ENCODE results near the gene HAGH.

HAGH gene

GRCh38 chr16:1773703-1774447 is 52.8 kb downstream of the HAGH start:
- DNase-seq (ENCODE audit: low read depth): no peak

DNA sequence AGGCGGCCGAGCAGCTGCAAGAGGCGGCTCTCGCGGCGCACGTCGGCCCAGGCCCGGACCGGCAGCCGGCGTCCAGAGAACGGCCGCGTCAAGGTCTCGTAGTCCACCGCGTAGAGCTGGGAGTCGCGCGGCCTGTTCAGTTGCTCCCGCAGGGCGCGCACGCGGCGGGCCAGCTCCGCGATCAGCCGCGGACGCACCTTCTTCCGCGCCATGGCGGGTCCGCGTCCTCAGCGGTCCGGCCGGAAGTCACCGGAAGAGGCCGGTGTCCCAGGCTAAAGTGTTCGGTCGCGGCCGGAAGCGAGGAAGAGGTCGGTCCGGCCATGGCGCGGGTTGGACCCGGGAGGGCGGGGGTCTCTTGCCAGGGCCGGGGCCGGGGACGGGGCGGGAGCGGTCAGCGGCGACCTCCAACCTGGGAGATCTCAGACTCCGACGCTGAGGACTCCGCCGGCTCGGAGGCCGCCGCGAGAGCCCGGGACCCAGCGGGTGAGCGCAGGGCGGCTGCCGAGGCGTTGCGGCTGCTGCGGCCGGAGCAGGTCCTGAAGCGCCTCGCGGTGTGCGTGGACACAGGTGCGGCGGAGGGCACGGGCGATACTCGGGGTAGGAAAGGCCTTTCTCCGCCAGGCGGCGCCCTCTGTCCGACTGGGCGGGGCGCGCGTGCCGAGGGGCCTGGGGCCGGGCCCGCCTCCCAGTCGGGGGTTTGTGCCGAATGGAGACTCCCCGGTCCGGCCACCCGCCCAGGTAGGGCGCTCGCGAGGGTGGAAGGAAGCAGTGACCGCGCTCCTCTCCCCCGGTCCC is 53.5 kb downstream of the HAGH start, which contains the start of gene MRPS34:
MRPS34 (minus strand) TSS at position 227 of the 795 bp plus-strand sequence; CDS start at position 212, 15 bp downstream.
- peak; percentile 60 for DNase-seq (ENCODE audit: low read depth)

DNA sequence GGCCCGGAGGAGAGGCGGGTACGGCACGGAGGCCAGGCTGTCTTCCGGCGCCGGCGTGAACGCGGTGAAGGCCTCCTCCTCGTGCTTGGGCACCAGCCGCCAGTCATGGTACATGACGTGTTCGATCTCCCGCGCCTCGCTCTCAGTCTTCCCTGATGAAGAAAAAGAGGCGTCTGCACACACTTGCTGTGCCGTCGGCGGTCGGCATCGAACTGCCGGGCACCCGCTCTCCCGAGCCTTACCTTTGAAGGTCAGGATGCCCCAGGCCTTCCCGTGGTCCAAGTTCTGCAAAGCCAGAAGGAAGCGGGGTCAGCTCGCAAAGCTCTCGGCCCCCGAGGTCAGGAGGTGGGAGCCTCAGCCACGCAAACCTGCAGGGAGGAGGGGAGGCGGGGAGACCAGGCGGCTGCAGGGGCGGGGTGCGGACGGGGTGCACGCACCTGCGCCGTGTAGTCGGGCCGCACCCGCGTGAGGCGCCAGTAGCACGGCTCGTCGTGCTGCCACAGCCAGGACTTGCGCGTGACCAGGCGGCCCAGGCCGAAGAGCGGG is 54.2 kb downstream of the HAGH start, which contains the start of gene EME2:
EME2 (plus strand) TSS at position 449 of the 546 bp plus-strand sequence. CDS start 418 bp downstream, outside the sequence.
- peak; percentile 41 for DNase-seq (ENCODE audit: low read depth)

DNA sequence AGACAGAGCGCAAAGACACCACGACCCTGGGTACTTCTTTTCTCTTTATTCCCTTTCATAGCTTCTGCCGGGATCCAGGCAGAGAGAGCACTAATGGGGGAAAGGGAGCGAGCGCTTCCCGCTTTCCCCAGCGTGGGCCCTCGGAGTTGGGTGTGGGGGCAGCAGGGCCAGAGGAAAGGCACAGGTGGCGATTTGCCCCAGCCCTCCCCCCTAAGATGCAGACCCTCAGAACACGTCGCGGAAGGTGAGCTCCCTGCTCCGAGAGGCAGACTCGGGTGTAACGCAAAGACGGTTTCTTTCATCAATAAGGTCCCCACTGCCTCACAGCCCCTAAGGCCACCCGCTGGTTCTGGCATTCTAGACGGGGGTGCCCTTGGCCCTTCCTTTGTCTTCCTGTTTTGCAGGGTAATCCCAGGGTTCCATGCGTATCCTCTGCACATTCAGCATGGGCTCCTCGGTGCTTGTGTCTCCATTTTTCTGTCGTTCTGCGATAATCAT is 54.7 kb downstream of the HAGH start:
- DNase-seq (ENCODE audit: low read depth): no peak

- peak; percentile 42 for DNase-seq (ENCODE audit: low read depth)
Measured at GRCh38 chr16:1771188-1771863, 55.3 kb downstream of the HAGH start, which contains the start of gene NME3. Gene NME3, minus strand, starts transcription at chr16:1771543. Its CDS starts 9 bp downstream, at chr16:1771534.

GRCh38 chr16:1770328-1771187 is 56.1 kb downstream of the HAGH start:
- peak; percentile 19 for DNase-seq (ENCODE audit: low read depth)

GRCh38 chr16:1769402-1770300 is 57.0 kb downstream of the HAGH start:
- DNase-seq (ENCODE audit: low read depth): no peak

DNA sequence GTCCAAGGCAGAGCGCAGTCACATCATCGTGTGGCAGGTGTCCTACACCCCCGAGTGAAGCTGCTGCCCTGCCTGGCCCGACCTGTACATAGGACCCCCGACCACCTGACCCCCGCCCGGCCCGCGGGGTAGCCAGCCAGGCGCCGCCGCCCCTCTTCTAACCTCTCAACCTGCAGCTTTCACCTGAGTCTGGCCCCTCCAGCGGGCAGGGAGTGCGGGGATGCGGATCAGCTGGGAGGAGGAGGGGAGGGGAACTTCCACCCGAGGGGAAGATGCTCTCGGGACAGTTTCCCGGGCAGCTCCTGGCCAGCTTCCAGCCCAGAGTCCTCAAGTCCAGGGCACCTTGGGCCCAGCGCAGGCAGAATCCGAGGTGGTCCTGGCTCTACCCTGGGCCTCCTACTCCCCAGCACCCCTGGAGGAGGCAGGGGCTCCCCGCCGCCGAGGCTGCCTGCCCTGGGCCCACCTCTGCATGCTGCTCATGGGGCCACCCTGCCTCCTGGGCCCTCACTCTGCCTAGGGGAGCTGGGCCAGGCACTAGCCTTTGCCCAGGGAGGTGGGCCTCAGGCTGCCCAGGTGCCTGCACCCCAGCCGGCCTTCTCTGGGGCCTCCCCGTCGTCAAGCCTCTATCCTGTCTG is 57.7 kb downstream of the HAGH start:
- no peak for DNase-seq (ENCODE audit: low read depth)

DNA sequence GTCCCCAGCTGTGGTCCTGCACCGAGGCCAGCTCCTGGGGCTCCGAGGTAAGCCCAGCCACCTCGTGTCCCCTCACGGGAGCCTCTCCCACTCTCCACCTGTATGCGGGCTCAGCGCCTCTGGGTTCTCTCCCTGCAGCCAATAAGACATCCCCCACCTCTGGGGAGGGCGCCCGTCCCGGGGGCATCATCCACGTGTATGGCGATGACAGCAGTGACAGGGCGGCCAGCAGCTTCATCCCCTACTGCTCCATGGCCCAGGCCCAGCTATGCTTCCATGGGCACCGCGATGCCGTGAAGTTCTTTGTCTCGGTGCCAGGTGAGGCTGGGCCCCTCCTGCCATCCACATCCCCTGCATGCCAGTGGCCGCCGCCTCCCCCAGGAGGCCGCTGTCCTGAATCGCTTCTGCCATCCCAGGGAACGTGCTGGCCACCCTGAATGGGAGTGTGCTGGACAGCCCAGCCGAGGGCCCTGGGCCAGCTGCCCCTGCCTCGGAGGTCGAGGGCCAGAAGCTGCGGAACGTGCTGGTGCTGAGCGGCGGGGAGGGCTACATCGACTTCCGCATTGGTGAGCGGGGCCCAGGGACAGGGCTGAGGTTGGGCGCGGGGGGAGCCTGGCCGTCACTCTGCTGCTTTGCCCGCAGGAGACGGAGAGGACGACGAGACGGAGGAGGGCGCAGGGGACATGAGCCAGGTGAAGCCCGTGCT is 58.4 kb downstream of the HAGH start:
- DNase-seq (ENCODE audit: low read depth): no peak

DNA sequence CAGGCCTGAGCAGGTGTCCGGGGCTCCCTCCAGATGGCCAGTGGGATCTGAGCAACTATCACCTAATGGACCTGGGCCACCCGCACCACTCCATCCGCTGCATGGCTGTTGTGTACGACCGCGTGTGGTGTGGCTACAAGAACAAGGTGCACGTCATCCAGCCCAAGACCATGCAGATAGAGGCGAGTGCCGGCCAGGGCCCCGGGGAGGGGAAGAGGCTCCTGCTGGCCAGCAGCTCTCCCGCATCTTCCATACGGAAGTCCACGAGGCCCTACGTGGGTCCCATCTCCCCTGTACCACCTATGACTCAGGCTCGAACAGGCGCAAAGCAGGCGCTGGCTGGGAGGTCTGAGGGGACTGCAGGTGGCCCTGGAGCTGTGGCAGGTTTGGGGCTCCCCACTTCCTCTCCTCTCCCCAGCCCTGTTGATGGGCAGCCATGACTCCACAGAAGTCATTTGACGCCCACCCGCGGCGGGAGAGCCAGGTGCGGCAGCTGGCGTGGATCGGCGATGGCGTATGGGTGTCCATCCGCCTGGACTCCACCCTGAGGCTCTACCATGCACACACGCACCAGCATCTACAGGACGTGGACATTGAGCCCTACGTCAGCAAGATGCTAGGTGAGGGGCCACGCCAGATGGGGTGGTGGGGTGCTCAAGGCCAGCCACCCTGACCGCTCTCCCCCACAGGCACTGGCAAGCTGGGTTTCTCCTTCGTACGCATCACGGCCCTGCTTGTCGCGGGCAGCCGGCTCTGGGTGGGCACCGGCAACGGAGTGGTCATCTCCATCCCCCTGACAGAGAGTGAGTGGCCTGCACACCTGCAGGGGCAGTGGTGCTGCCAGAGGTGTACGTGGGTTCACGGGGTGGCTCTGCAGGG is 59.3 kb downstream of the HAGH start:
- no peak for DNase-seq (ENCODE audit: low read depth)

DNA sequence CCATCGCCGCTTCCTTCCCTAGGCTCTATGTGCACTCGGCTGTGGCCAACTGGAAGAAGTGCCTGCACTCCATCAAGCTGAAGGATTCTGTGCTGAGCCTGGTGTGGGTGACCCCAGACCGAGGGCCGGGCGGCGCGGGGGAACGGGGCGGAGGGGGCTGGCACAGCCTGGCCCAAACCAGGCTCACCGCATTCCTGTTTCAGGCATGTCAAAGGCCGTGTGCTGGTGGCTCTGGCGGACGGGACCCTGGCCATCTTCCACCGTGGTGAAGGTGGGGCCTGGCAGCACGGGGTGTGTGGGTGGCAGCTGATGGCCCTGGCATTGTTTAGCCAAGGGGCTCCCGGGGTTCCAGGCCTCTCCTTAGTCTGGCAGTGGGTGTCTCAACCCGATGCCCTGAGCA is 59.9 kb downstream of the HAGH start:
- DNase-seq (ENCODE audit: low read depth): no peak

- DNase-seq (ENCODE audit: low read depth): no peak
Measured at GRCh38 chr16:1766231-1766630, 60.4 kb downstream of the HAGH start.

DNA sequence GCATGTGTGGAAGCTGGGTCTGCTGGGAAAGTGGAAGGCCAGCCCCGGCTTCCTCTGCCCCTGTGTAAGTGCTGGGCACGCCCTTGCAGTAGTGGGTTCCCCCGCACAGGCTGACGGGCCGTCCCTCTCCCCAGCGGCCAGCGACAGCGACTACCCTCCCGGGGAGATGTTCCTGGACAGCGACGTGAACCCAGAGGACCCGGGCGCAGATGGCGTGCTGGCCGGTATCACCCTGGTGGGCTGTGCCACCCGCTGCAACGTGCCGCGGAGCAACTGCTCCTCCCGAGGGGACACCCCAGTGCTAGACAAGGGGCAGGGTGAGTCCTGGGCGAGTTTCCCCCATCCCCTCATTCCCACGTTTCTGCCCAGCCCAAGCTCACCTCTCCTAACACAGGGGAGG is 60.8 kb downstream of the HAGH start:
- DNase-seq (ENCODE audit: low read depth): no peak

DNA sequence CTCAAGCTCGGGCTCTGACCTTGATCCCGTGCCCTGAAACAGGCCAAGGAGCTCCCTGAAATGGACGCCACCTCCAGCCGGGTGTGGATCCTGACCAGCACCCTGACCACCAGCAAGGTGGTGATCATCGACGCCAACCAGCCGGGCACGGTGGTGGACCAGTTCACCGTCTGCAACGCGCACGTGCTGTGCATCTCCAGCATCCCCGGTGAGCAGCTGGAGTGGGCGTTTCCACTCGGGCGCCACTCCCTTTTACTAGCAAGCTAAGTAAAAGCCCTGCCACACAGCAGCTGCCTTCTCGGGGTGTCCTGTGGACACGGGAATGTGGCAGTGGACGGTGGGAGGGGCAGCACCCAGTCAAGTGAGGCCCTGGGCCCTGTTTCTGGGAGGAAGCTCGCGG is 61.7 kb downstream of the HAGH start:
- no peak for DNase-seq (ENCODE audit: low read depth)

- DNase-seq (ENCODE audit: low read depth): no peak
Measured at GRCh38 chr16:1763521-1764511, 62.8 kb downstream of the HAGH start.

GRCh38 chr16:1762879-1763520 is 63.6 kb downstream of the HAGH start:
- no peak for DNase-seq (ENCODE audit: low read depth)
